Right lobe of liver (tissue), 4 donors: ENCODE results near the gene AKR1C3.

ENCODE experiments used
- POLR2A ChIP-seq: fragments of 450-650 bp; IDR thresholded peaks from one replicate; pipeline ENCODE4 v1.6.1; 2017; ENCODE audit warnings: antibody characterized with exemption, mild to moderate bottlenecking
- TF ChIP-seq, protein P1 (sequence below), 4 donors: fragments of 200-600 bp in 3 of 4; fragments of 450-650 bp in 1 of 4; IDR thresholded peaks; one replicate each; pipeline versions ENCODE4 v1.5.1 to v1.8.0; 2016 to 2022; ENCODE audit warnings: antibody characterized with exemption in 4 of 4, mild to moderate bottlenecking in 2 of 4
- donor health status: DM: no; HTN: no; CAD: no.
- donor health status: DM: no; HTN: no; CAD: no.
- donor health status: DM: no; HTN: yes; CAD: no.

DNA sequence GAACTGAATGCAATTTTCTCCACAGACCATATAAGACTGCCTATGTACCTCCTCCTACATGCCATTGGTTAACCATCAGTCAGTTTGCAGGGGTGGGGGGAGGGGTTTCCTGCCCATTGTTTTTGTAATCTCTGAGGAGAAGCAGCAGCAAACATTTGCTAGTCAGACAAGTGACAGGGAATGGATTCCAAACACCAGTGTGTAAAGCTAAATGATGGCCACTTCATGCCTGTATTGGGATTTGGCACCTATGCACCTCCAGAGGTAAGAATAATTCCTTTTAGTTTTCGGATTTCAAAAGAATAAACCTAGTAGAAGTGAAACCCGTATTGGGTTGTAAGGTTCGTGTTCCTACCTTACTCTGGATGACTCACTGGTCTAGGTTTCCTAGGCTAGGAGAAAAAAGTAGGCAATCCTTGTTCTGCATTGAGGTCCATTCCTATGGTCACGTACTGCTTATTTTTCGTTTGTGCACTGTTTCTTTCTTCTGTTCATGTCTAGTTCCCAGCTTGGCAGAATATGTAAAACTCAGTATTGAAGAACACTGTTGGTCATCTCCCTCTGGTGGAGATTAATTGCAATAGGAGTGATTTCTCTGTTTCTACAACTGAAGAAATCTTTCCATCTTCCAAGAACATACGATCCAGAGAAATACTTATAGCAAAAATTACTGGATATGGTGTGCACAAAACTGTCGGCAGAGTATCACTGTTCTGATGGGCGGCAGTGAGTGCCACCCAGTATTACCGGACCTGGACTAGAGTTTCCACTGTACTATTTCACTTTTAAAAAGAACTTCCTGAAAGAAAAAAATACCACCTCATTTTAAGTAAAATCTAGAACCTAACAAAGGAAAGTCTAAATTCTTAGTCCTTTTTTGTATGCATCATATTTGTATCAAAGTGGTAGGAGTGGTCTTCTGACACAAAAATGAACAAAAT is at the start of gene AKR1C3:
- TF ChIP-seq, protein P1, sequence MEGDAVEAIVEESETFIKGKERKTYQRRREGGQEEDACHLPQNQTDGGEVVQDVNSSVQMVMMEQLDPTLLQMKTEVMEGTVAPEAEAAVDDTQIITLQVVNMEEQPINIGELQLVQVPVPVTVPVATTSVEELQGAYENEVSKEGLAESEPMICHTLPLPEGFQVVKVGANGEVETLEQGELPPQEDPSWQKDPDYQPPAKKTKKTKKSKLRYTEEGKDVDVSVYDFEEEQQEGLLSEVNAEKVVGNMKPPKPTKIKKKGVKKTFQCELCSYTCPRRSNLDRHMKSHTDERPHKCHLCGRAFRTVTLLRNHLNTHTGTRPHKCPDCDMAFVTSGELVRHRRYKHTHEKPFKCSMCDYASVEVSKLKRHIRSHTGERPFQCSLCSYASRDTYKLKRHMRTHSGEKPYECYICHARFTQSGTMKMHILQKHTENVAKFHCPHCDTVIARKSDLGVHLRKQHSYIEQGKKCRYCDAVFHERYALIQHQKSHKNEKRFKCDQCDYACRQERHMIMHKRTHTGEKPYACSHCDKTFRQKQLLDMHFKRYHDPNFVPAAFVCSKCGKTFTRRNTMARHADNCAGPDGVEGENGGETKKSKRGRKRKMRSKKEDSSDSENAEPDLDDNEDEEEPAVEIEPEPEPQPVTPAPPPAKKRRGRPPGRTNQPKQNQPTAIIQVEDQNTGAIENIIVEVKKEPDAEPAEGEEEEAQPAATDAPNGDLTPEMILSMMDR (IDR thresholded peaks at IDR 0.05), result peak; percentile 54 to 85 (median 64)
- TF ChIP-seq POLR2A, result peak; percentile 83
